ENCODE results near the gene HOXA5.

The HOXA5 gene

DNA sequence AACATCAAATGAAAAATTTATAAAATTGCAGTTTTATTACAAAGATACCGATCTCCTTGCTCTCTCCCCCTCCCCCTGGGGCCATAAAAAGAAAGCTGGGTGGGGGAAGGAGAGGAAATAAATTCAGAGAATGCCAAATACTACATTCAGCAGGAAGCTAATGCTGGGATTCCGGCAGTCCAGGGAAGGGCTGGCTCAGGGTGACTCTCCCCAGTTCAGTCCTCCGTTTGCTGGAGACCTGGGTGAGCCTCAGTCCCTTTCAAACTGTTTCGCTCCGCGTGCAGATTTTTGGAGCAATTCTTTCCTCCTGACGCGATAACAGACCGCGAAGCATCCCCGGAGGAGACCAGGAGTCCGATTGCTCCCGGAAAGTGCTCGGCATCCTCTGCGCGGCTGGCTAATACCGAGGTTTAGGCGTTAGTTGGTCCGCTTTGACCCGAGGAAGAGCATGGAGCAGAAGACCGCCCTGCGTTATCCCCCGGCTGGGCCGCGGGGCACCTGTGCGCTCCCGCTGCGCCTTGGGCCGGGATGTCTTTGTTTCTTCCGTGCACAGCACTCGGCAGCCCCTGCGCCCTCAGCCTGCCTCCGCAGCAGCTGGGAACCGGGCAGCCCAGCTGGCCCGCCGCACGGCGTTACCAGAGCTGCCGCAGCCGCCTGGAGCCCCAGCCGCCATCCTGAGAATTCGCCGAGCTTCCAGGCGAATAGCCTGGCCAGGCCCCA is 37.1 kb downstream of the HOXA5 start:
- DNase-seq (ENCODE audit: low read depth in 2 of 2): no peak
- TF ChIP-seq, protein P1, sequence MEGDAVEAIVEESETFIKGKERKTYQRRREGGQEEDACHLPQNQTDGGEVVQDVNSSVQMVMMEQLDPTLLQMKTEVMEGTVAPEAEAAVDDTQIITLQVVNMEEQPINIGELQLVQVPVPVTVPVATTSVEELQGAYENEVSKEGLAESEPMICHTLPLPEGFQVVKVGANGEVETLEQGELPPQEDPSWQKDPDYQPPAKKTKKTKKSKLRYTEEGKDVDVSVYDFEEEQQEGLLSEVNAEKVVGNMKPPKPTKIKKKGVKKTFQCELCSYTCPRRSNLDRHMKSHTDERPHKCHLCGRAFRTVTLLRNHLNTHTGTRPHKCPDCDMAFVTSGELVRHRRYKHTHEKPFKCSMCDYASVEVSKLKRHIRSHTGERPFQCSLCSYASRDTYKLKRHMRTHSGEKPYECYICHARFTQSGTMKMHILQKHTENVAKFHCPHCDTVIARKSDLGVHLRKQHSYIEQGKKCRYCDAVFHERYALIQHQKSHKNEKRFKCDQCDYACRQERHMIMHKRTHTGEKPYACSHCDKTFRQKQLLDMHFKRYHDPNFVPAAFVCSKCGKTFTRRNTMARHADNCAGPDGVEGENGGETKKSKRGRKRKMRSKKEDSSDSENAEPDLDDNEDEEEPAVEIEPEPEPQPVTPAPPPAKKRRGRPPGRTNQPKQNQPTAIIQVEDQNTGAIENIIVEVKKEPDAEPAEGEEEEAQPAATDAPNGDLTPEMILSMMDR (IDR thresholded peaks at IDR 0.05; ENCODE audit: low read depth, low read length): no peak
- no peak overlapping the region for H3K4me3 ChIP-seq (replicated peaks in 1 of 2; ENCODE audit: low read depth in 2 of 2, low read length in 2 of 2)

DNA sequence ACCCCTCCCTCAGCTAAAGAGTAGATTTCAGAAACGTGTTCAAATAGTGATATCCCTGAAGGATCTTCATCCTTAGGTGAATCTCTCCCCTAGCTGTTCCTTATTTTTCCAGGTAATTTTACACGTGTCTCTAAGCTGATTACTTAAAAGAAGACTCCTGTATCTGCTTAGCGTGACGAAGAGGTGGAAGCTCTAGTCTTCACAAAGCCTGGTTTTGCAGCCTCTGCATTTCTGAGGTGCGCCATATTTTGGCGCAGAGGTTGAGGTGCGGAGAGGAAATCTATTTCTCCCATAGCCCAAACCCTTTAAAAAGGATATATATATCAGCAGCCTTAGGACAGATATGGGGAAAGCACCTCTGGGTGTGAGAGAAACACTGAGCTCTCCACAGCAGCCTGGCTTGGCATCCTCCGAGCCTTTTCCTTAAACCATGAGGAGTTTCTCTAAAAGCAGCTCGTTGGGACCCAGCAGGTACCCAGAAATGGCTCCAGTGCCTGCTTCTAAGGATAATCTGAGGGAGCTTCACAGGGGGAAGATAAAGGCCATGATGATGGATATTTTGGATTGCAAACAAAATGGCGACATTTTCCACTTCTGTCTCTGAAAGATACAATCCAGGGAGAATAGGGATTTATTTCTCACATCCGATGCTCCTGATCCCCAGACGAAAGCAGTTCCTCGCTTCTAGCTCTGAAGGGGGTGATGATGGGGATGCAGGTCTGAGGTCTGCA is 38.0 kb downstream of the HOXA5 start:
- DNase-seq (ENCODE audit: low read depth in 2 of 2): no peak
- TF ChIP-seq, protein P1 (IDR thresholded peaks at IDR 0.05; ENCODE audit: low read depth, low read length): no peak
- H3K4me3 ChIP-seq (replicated peaks in 1 of 2; ENCODE audit: low read depth in 2 of 2, low read length in 2 of 2): no peak overlapping the region

DNA sequence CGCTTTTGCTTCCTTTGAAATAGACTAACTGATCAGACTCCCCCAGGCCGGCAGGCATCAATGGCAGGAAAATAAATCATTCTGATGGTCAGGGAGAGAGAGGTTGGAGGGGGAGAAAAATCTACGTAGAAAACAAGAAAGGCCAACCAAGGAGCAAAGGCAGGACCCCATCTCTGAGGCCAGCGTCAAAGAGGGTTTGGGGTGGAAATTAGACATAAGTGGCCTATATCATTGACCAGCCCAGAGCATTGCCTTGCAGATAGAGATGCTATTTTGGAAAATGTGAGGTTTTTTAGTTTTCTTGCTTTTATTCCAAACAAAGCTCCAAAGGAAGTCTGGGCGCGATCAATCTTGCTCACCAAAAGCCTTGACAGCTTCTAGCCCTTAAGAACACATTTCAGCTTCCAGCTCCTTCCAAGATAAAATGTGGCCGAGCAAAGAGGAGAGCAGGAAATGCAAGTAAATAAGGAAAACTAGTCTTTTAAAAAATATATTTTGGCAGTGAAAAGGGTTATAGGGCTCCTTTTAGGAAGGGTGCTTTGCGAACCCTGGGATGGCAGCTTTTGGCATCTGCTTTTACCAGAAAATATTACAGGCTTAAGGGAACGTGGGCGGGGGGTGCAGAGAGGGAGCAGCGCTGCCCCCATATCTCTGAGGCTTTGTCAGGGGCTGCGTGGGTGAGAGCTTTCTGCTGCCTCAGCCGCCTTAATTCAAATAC is 39.0 kb downstream of the HOXA5 start:
- TF ChIP-seq, protein P1 (IDR thresholded peaks at IDR 0.05; ENCODE audit: low read depth, low read length): no peak
- DNase-seq (ENCODE audit: low read depth in 2 of 2): no peak
- H3K4me3 ChIP-seq (replicated peaks in 1 of 2; ENCODE audit: low read depth in 2 of 2, low read length in 2 of 2): no peak overlapping the region

GRCh38 chr7:27103489-27104226 is 39.8 kb downstream of the HOXA5 start:
- TF ChIP-seq, protein P1 (IDR thresholded peaks at IDR 0.05; ENCODE audit: low read depth, low read length): no peak
- no peak overlapping the region for H3K4me3 ChIP-seq (replicated peaks in 1 of 2; ENCODE audit: low read depth in 2 of 2, low read length in 2 of 2)
- DNase-seq (ENCODE audit: low read depth in 2 of 2): no peak

DNA sequence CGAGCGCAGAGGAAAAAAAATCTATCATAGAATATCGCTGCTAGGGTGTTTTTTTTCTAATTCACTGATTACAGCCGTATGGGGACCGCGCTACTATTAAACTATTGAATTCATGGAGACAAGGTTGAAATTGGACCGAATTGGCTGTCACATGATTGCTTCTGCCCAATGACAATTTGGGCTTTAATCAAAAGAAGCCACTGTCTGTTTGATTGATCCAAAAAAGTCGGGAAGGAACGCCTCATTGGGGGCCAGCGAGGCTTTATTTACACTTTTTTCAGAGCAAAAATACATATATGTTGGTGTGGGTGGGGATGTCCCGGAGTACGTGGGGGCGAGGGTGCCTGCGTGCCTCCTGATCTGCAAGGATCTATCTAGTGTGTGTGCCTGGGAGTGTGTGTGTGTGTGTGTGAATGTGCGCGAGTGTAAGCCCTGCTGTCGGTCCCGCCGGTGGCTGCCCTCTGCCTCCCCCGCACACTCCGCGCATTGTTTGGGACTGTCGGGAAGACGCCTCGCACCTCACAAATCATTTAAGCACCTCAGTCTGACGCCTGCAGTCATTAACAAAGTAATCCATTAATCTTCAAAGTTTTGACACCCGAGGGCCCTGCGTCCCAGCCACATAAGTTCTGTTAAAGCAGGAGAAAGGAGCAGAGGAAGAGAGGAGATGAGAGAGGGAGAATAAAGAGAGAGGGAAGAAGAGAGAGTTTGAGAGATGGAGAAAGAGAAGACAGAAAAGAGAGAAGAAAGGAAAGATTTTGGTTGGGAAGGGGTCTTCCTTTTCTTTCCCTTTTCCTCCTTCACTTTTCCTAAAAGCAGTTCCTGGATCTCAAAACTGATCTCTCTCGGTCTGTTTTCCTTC is 40.7 kb downstream of the HOXA5 start, which contains the start of gene HOXA2:
HOXA2 (minus strand) TSS at position 103 of the 862 bp plus-strand sequence. CDS start 183 bp downstream, outside the sequence.
- no peak for DNase-seq (ENCODE audit: low read depth in 2 of 2)
- TF ChIP-seq, protein P1 (IDR thresholded peaks at IDR 0.05; ENCODE audit: low read depth, low read length): no peak
- H3K4me3 ChIP-seq (replicated peaks in 1 of 2; ENCODE audit: low read depth in 2 of 2, low read length in 2 of 2): no peak within 1 kb of the TSS

Data from cardiac fibroblast (primary cell).